ENCODE results near the gene AGER.
"Not testable (repeated sequence)": the region's sequence is repeated elsewhere in the genome, so short reads cannot be mapped to it uniquely, and the experiment has no call there.

Gene AGER

GRCh38 chr6:32151863-32152768 lies 31.9 kb downstream of the AGER start, which contains the start of gene PRRT1:
Gene PRRT1, minus strand, starts transcription at chr6:32151939. Its CDS starts 112 bp downstream, at chr6:32151827.
- H3K36me3 ChIP-seq (ENCODE audit: control insufficient read depth, insufficient read depth, low read length), result peaks cover 10% of the 10 kb centered on the region
- no peak within 1 kb of the TSS for H3K27ac ChIP-seq (ENCODE audit: low read depth, low read length)
- peak within 1 kb of the TSS; percentile 91 for H3K9ac ChIP-seq (ENCODE audit: low read length)
- peaks cover 36% of the 10 kb centered on the region for H3K27me3 ChIP-seq (ENCODE audit: control insufficient read depth, insufficient read depth, low read length)
- peak within 1 kb of the TSS; percentile 86 for H3K4me3 ChIP-seq (ENCODE audit: low read depth, low read length)
- peaks cover 36% of the 10 kb centered on the region for H3K4me1 ChIP-seq (ENCODE audit: control insufficient read depth, insufficient read depth, low read length)
- H3K9me3 ChIP-seq (ENCODE audit: control insufficient read depth, insufficient read depth, low read depth, low read length), result no peaks in the 10 kb centered on the region

GRCh38 chr6:32151181-32151862 lies 32.7 kb downstream of the AGER start:
- H3K4me1 ChIP-seq (ENCODE audit: control insufficient read depth, insufficient read depth, low read length), result peaks cover 44% of the 10 kb centered on the region
- peaks cover 36% of the 10 kb centered on the region for H3K27me3 ChIP-seq (ENCODE audit: control insufficient read depth, insufficient read depth, low read length)
- peak overlapping the region; percentile 49 for H3K4me3 ChIP-seq (ENCODE audit: low read depth, low read length)
- no peak overlapping the region for H3K27ac ChIP-seq (ENCODE audit: low read depth, low read length)
- H3K9ac ChIP-seq (ENCODE audit: low read length), result no peak overlapping the region
- peaks cover 7% of the 10 kb centered on the region for H3K36me3 ChIP-seq (ENCODE audit: control insufficient read depth, insufficient read depth, low read length)
- no peaks in the 10 kb centered on the region for H3K9me3 ChIP-seq (ENCODE audit: control insufficient read depth, insufficient read depth, low read depth, low read length)

- Histone ChIP-seq H3K4me3 (ENCODE audit: low read depth, low read length) (peak overlapping the region; percentile 56), H3K36me3 (ENCODE audit: control insufficient read depth, insufficient read depth, low read length) (no peaks in the 10 kb centered on the region), H3K27ac (ENCODE audit: low read depth, low read length) (no peak overlapping the region), H3K27me3 (ENCODE audit: control insufficient read depth, insufficient read depth, low read length) (peaks cover 36% of the 10 kb centered on the region), H3K9me3 (ENCODE audit: control insufficient read depth, insufficient read depth, low read depth, low read length) (no peaks in the 10 kb centered on the region), H3K4me1 (ENCODE audit: control insufficient read depth, insufficient read depth, low read length) (peaks cover 52% of the 10 kb centered on the region), H3K9ac (ENCODE audit: low read length) (no peak overlapping the region)
These were observed 33.9 kb downstream of the AGER start for GRCh38 chr6:32149932-32150870.

GRCh38 chr6:32149092-32149755 lies 34.8 kb downstream of the AGER start:
- Histone ChIP-seq H3K36me3 (ENCODE audit: control insufficient read depth, insufficient read depth, low read length) (no peaks in the 10 kb centered on the region), H3K27ac (ENCODE audit: low read depth, low read length) (no peak overlapping the region), H3K9ac (ENCODE audit: low read length) (no peak overlapping the region), H3K4me1 (ENCODE audit: control insufficient read depth, insufficient read depth, low read length) (peaks cover 45% of the 10 kb centered on the region), H3K4me3 (ENCODE audit: low read depth, low read length) (peak overlapping the region; percentile 56), H3K9me3 (ENCODE audit: control insufficient read depth, insufficient read depth, low read depth, low read length) (no peaks in the 10 kb centered on the region), H3K27me3 (ENCODE audit: control insufficient read depth, insufficient read depth, low read length) (peaks cover 36% of the 10 kb centered on the region)

GRCh38 chr6:32148289-32149091 lies 35.6 kb downstream of the AGER start:
- Histone ChIP-seq H3K9ac (ENCODE audit: low read length) (no peak overlapping the region), H3K27me3 (ENCODE audit: control insufficient read depth, insufficient read depth, low read length) (peaks cover 36% of the 10 kb centered on the region), H3K27ac (ENCODE audit: low read depth, low read length) (no peak overlapping the region), H3K36me3 (ENCODE audit: control insufficient read depth, insufficient read depth, low read length) (no peaks in the 10 kb centered on the region), H3K4me3 (ENCODE audit: low read depth, low read length) (peak overlapping the region; percentile 56), H3K9me3 (ENCODE audit: control insufficient read depth, insufficient read depth, low read depth, low read length) (no peaks in the 10 kb centered on the region), H3K4me1 (ENCODE audit: control insufficient read depth, insufficient read depth, low read length) (peaks cover 45% of the 10 kb centered on the region)

GRCh38 chr6:32147401-32148132 lies 36.5 kb downstream of the AGER start:
- Histone ChIP-seq H3K9me3 (ENCODE audit: control insufficient read depth, insufficient read depth, low read depth, low read length) (no peaks in the 10 kb centered on the region), H3K4me1 (ENCODE audit: control insufficient read depth, insufficient read depth, low read length) (peaks cover 45% of the 10 kb centered on the region), H3K27ac (ENCODE audit: low read depth, low read length) (no peak overlapping the region), H3K36me3 (ENCODE audit: control insufficient read depth, insufficient read depth, low read length) (no peaks in the 10 kb centered on the region), H3K9ac (ENCODE audit: low read length) (no peak overlapping the region), H3K4me3 (ENCODE audit: low read depth, low read length) (peak overlapping the region; percentile 56), H3K27me3 (ENCODE audit: control insufficient read depth, insufficient read depth, low read length) (peaks cover 34% of the 10 kb centered on the region)

GRCh38 chr6:32146687-32147086 lies 37.4 kb downstream of the AGER start:
- Histone ChIP-seq H3K9ac (ENCODE audit: low read length) (no peak overlapping the region), H3K4me1 (ENCODE audit: control insufficient read depth, insufficient read depth, low read length) (peaks cover 38% of the 10 kb centered on the region), H3K4me3 (ENCODE audit: low read depth, low read length) (0 out of 2 replicates have a peak overlapping the region, but pooled peaks have one; percentile 8), H3K27ac (ENCODE audit: low read depth, low read length) (no peak overlapping the region), H3K27me3 (ENCODE audit: control insufficient read depth, insufficient read depth, low read length) (peaks cover 27% of the 10 kb centered on the region), H3K9me3 (ENCODE audit: control insufficient read depth, insufficient read depth, low read depth, low read length) (no peaks in the 10 kb centered on the region), H3K36me3 (ENCODE audit: control insufficient read depth, insufficient read depth, low read length) (no peaks in the 10 kb centered on the region)

- Histone ChIP-seq H3K27me3 (ENCODE audit: control insufficient read depth, insufficient read depth, low read length) (peaks cover 24% of the 10 kb centered on the region), H3K9me3 (ENCODE audit: control insufficient read depth, insufficient read depth, low read depth, low read length) (no peaks in the 10 kb centered on the region), H3K9ac (ENCODE audit: low read length) (no peak overlapping the region), H3K4me1 (ENCODE audit: control insufficient read depth, insufficient read depth, low read length) (peaks cover 36% of the 10 kb centered on the region), H3K27ac (ENCODE audit: low read depth, low read length) (no peak overlapping the region), H3K36me3 (ENCODE audit: control insufficient read depth, insufficient read depth, low read length) (no peaks in the 10 kb centered on the region), H3K4me3 (ENCODE audit: low read depth, low read length) (no peak overlapping the region)
These were observed 37.8 kb downstream of the AGER start for GRCh38 chr6:32146287-32146686.

GRCh38 chr6:32144238-32144637 lies 39.8 kb downstream of the AGER start:
- H3K4me1 ChIP-seq (ENCODE audit: control insufficient read depth, insufficient read depth, low read length), result peaks cover 22% of the 10 kb centered on the region
- H3K27ac ChIP-seq (ENCODE audit: low read depth, low read length); H3K27me3 ChIP-seq (ENCODE audit: control insufficient read depth, insufficient read depth, low read length): not testable (repeated sequence)

More at GRCh38 chr6:32144238-32144637, 39.8 kb downstream of the AGER start:
- not testable (repeated sequence) for H3K9me3 ChIP-seq (ENCODE audit: control insufficient read depth, insufficient read depth, low read depth, low read length); H3K36me3 ChIP-seq (ENCODE audit: control insufficient read depth, insufficient read depth, low read length); H3K4me3 ChIP-seq (ENCODE audit: low read depth, low read length); H3K9ac ChIP-seq (ENCODE audit: low read length)

Data from HUES6 (cell line).